Activated naive CD4-positive, alpha-beta T cell treated with anti-CD3 and anti-CD28 coated beads for 36 hours (primary cell): ENCODE measurements around the gene PRSS57. TPM values are rescaled to one million over a fixed set of nuclear protein-coding genes. Genes with fewer than 3 reads are reported as not detected.
"Not testable (repeated sequence)": the region's sequence is repeated elsewhere in the genome, so short reads cannot be mapped to it uniquely, and the experiment has no call there.

Experiments used
- CTCF ChIA-PET: fragments of 350-600 bp; sonication (Branson Sonifier 250); formaldehyde crosslinking; loops from one replicate; lab custom pipeline; 2021; ENCODE audit warnings: antibody characterized with exemption; lab: Charles Lee
- DNase-seq: peaks from one replicate; pipeline ENCODE4 v3.0.0-alpha.2; 2020
- H3K27ac Mint-ChIP-seq: one replicate; pipeline ENCODE4 v1.8.0; 2021; ENCODE audit warnings: mild to moderate bottlenecking, mixed read lengths
- H3K27me3 Mint-ChIP-seq: one replicate; pipeline ENCODE4 v1.8.0; 2021; ENCODE audit warnings: low read depth, mixed read lengths
- H3K36me3 Mint-ChIP-seq: one replicate; pipeline ENCODE4 v1.8.0; 2021; ENCODE audit warnings: low read depth, mixed read lengths
- H3K4me1 Mint-ChIP-seq: one replicate; pipeline ENCODE4 v1.8.0; 2021; ENCODE audit warnings: low read depth, mixed read lengths
- H3K4me3 Mint-ChIP-seq: one replicate; pipeline ENCODE4 v1.8.0; 2021; ENCODE audit warnings: mild to moderate bottlenecking, moderate library complexity, mixed read lengths
- H3K9me3 Mint-ChIP-seq: one replicate; pipeline ENCODE4 v1.8.0; 2021; ENCODE audit warnings: mixed read lengths
- intact Hi-C: fragments of 100-400 bp; cut with micrococcal nuclease; formaldehyde crosslinking; loops from one replicate; pipeline ENCODE4 v1.15.1; 2023
- total RNA-seq, 2 experiments: library from RNA; stranded (reverse); gene quantifications; one replicate each; pipeline ENCODE4 v1.2.3, GENCODE V29; 2021

Gene PRSS57
- total RNA-seq, 2 experiments from 2014 or later, result not detected

DNA sequence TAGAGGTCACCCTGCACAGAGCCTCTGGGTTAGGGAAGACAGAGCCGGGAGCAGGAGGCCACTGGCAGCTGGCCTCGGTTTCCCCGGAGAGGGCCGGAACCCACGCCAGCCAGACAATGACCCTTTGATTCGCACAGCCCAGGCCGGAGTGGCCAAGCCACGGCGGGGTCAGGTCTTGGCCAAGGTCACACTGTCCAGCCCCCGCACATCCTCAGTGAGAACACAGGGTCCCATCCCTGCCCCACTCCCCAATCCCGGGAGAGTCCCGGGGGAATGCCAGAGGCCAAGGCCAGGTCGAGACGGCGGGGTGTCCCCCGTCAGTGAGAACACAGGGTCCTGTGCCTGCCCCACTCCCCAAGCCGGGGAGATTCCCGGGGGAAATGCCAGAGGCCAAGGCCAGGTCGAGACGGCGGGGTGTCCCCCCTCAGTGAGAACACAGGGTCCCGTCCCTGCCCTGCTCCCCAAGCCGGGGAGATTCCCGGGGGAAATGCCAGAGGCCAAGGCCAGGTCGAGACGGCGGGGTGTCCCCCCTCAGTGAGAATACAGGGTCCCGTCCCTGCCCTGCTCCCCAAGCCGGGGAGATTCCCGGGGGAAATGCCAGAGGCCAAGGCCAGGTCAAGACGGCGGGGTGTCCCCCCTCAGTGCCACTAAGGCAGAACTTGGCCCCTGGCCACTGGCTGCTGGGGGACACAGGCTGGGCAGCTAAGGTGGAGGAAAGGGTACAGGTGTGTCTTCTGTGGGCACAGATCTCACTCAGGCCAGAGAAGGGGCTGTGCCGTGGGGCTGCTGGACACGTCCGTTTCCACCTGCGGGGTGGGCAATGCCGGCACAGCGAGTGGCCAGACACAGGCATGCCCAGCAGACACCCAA is 20.7 kb downstream of the PRSS57 start:
- Mint-ChIP-seq H3K9me3 (no peaks in the 10 kb centered on the region), H3K4me1 (peaks cover 11% of the 10 kb centered on the region), H3K36me3 (no peaks in the 10 kb centered on the region), H3K27me3 (peaks cover 16% of the 10 kb centered on the region), H3K27ac (no peak overlapping the region), H3K4me3 (no peak overlapping the region)
- CTCF ChIA-PET, result no interaction called here
- DNase-seq, result no peak
- intact Hi-C loops, result no loop called here

DNA sequence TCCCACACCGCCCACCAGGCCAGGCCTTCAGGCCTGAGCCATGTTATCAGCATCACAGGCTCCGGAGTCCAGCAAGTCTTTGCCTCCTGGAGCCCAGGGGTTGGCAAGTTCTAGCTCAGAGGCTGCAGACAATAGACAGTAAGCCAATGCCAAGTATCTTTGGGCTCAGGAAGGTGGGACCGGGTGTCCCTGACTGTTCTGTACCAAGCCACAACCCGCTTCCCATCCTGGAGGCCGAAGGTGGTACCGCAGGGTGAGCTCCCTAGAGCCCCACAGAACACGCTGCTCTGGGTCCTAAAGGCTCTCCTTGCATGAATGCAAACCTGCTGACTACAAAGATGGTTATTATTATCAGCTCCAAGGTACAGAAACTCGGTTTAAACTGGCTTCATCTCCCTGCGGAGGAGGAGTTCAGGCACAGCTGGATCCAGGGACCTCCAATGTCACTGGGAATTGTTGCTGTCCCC is 24.6 kb downstream of the PRSS57 start:
- no peak for DNase-seq
- Mint-ChIP-seq H3K9me3 (no peaks in the 10 kb centered on the region), H3K27ac (no peak overlapping the region), H3K36me3 (no peaks in the 10 kb centered on the region), H3K4me3 (no peak overlapping the region), H3K4me1 (peaks cover 3% of the 10 kb centered on the region), H3K27me3 (peaks cover 13% of the 10 kb centered on the region)
- CTCF ChIA-PET, result interaction anchor here (2.1 kb wide), 1 partner anchor 63 kb away, joined by 7 read pairs; no protein-coding TSS in a partner anchor
- intact Hi-C loops, result no loop called here

DNA sequence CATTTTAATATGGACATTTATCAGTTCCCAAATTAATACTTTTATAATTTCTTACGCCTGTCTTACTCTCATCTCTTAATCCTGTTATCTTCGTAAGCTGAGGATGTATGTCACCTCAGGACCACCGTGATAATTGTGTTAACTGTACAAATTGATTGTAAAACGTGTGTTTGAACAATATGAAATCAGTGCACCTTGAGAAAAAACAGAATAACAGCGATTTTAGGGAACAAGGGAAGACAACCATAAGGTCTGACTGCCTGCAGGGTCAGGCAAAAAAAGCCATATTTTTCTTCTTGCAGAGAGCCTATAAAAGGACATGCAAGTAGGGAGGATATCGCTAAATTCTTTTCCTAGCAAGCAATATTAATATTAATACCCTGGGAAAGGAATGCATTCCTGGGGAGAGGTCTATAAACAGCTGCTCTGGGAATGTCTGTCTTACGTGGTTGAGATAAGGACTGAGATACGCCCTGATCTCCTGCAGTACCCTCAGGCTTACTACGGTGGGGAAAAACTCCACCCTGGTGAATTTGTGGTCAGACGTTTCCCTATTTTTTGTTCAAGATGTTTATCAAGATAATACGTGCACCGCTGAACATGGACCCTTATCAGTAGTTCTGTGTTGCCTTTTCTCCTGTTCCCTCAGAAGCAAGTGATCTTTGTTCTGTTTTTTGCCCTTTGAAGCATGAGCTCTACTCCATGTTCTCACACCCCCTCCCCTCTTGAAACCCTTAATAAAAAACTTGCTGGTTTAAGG is 26.4 kb downstream of the PRSS57 start:
- H3K4me3 Mint-ChIP-seq, intact Hi-C loops, H3K27ac Mint-ChIP-seq, H3K27me3 Mint-ChIP-seq, H3K4me1 Mint-ChIP-seq, DNase-seq, H3K36me3 Mint-ChIP-seq, H3K9me3 Mint-ChIP-seq: not testable (repeated sequence)
- CTCF ChIA-PET, result interaction anchor here (0.6 to 1.0 kb wide), 2 partner anchors 102 to 104 kb away, joined by 3 read pairs; no protein-coding TSS in a partner anchor

DNA sequence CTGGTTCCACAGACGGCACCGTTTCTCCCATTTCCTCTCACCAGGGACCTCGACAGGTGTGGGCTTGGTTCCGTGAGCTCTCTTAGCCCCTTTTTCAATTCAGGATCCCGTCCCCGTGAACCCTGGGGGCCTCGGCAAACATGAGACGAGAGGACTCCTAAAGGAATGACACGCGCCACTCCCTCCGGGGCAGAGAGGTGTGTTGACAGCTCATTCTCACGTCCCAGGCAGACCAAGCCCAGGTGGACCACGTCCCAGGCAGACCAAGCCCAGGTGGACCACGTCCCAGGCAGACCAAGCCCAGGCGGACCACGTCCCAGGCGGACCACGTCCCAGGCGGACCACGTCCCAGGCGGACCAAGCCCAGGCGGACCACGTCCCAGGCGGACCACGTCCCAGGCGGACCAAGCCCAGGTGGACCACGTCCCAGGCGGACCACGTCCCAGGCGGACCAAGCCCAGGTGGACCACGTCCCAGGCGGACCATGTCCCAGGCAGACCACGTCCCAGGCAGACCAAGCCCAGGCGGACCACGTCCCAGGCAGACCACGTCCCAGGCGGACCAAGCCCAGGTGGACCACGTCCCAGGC is 28.2 kb downstream of the PRSS57 start:
- peaks cover 15% of the 10 kb centered on the region for H3K4me1 Mint-ChIP-seq
- CTCF ChIA-PET, result interaction anchor here (1.0 kb wide), 1 partner anchor 66 kb away, joined by 4 read pairs; no protein-coding TSS in a partner anchor
- H3K36me3 Mint-ChIP-seq, H3K27ac Mint-ChIP-seq, H3K27me3 Mint-ChIP-seq, intact Hi-C loops, H3K9me3 Mint-ChIP-seq, DNase-seq, H3K4me3 Mint-ChIP-seq: not testable (repeated sequence)

DNA sequence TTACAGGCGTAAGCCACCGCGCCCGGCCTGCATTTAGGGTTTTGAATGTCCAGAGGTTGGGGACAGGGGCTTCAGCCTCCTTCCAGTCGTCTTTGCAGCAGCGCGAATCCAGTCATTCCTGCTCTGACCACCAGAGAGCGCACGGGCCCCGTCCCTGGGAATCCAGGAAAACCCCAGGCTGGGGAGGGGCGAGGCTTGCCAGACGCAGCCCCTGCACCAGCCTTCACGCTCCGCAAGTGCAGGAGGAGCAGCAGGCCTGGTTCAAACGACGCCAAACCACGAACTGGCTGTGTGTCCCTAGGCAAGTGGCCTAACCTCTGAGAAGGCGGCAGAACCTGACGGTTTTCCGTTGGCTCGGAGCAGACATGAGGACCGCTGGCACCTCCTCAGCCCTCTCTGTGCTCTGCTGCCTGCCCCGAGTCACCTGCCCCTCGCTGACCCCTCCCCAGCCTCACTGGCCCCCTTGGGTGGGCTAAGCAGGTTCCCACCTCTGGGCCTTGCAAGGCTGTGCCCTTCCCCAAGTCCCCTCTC is 30.3 kb downstream of the PRSS57 start:
- CTCF ChIA-PET, result interaction anchor here (0.6 to 0.8 kb wide), 2 partner anchors 81 to 93 kb away, joined by 3 read pairs; no protein-coding TSS in a partner anchor
- no peaks in the 10 kb centered on the region for H3K9me3 Mint-ChIP-seq
- DNase-seq, result peak; percentile 87
- no peaks in the 10 kb centered on the region for H3K27me3 Mint-ChIP-seq
- intact Hi-C loops, result loop anchor here (1.0 to 5.0 kb wide), 6 partner anchors 69 to 742 kb away; partner anchors contain the start of genes CDC34, CIRBP, DAZAP1 and RNU6-2
- peaks cover 25% of the 10 kb centered on the region for H3K4me1 Mint-ChIP-seq
- peaks cover 17% of the 10 kb centered on the region for H3K36me3 Mint-ChIP-seq
- H3K27ac Mint-ChIP-seq, result no peak overlapping the region
- H3K4me3 Mint-ChIP-seq, result peak overlapping the region; percentile 80

DNA sequence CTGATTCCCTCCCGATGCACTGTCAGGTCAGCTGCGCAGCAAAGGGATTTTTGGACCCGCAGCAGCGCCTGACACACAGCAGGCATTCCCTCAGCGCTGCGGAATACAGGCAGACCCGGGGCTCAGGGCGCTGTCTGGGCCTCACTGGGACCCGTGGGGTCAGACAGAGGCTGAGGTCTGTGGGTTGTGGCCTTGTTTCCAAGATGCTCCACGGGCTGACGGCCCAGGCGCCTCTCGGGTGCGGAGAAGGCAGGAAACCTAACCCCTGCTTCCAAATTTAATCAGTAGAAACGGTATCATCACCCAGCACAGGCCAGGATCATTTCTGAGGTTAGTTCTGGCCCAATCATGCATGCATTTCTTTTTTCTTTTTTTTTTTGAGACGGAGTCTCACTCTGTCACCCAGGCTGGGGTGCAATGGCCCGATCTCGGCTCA is 31.6 kb downstream of the PRSS57 start:
- Mint-ChIP-seq H3K27ac (peak overlapping the region; percentile 85), H3K27me3 (no peaks in the 10 kb centered on the region), H3K9me3 (no peaks in the 10 kb centered on the region), H3K4me3 (peak overlapping the region; percentile 80), H3K4me1 (peaks cover 35% of the 10 kb centered on the region), H3K36me3 (peaks cover 22% of the 10 kb centered on the region)
- CTCF ChIA-PET, result interaction anchor here (1.0 to 1.2 kb wide), 2 partner anchors 14 to 70 kb away, joined by 3 to 8 read pairs; no protein-coding TSS in a partner anchor
- no peak for DNase-seq
- intact Hi-C loops, result loop anchor here (1.0 to 5.0 kb wide), 7 partner anchors 17 to 744 kb away; partner anchors contain the start of genes BSG, CDC34, CIRBP and DAZAP1

DNA sequence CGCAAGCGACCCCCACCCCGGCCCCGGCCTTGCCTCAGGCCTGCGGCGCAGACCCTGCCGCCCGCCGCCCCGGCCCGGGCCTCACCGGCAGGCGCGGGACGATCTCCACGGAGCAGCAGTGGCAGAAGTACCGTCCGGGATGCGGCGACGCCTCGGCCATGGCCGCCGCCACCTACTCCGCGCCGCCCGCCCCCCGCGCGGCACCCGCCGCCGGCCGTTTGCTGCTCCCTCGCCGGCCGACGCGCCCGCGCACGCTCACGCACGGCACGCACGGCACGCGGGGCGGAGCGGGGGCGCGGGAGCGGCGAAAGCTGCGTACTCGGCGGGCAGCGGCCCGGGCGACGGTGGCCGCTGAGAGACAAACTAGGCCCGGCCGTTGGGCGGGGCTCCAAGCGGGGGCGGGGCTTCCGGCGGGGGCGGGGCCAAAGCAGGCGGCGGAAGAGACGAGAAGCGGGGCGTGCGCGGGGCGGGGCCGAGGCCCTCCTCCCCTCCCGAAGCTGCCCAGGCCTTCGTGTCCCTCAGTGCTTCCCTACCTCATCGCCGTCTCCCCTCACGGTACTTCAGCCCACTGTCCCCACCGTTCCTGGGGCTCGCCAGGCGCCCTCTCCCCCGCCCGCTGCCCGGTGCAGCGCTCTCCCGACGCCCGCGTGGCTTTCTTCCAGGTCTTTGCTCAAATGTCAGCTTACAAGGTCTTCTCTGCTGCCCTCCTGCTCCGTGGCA is 32.1 kb downstream of the PRSS57 start, which contains the start of gene RNF126:
Gene RNF126 (minus strand): TSS at position 253 of the 720 bp plus-strand sequence. CDS start 93 bp downstream, at position 160.
- peaks cover 40% of the 10 kb centered on the region for H3K4me1 Mint-ChIP-seq
- peak within 1 kb of the TSS; percentile 98 for H3K27ac Mint-ChIP-seq
- no peaks in the 10 kb centered on the region for H3K9me3 Mint-ChIP-seq
- CTCF ChIA-PET, result interaction anchor here (1.0 to 1.2 kb wide), 2 partner anchors 14 to 71 kb away, joined by 3 to 8 read pairs; no protein-coding TSS in a partner anchor
- peak; percentile 95 for DNase-seq
- intact Hi-C loops, result loop anchor here (1.0 to 5.0 kb wide), 7 partner anchors 17 to 744 kb away; partner anchors contain the start of genes BSG, CDC34, CIRBP and DAZAP1
- peaks cover 23% of the 10 kb centered on the region for H3K36me3 Mint-ChIP-seq
- no peaks in the 10 kb centered on the region for H3K27me3 Mint-ChIP-seq
- H3K4me3 Mint-ChIP-seq, result peak within 1 kb of the TSS; percentile 99

DNA sequence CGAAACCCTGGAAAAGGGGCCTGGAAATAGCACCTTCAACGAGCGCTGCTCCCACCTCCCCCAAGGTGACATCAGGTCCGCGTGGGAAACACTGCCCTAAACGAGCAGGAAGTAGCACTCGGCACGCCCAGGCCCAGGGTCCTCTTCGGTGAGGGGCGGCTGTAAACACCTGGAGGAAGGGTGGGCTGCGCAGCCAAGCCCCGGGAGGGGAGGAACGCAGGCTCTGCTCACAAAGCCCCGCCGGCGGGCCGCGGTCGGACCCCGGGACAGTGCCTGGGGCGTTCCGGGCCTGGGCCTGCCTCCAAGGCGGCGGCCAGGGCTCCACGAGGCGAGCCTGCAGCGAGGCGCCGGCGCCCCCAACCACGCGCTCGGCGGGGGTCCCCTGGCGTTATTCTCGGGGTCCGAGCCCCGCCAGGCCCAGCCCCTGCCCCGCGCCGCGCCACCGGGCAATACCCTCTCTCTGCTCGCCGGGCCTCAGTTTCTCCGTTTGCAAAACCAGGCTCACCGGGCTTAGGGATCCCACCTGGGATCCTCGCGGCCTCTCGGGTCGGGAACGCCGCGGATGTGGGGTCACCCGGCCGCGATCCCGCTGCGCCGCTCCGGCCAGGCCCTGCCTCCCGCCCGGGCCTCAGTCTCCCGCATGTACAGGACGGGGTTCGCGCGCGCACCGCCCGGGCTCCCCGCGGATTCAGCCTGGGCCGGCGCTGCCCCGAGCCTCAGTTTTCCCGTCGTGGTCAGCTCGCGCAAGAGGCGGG is 32.9 kb downstream of the PRSS57 start:
- CTCF ChIA-PET, result no interaction called here
- H3K4me3 Mint-ChIP-seq, result peak overlapping the region; percentile 99

DNA sequence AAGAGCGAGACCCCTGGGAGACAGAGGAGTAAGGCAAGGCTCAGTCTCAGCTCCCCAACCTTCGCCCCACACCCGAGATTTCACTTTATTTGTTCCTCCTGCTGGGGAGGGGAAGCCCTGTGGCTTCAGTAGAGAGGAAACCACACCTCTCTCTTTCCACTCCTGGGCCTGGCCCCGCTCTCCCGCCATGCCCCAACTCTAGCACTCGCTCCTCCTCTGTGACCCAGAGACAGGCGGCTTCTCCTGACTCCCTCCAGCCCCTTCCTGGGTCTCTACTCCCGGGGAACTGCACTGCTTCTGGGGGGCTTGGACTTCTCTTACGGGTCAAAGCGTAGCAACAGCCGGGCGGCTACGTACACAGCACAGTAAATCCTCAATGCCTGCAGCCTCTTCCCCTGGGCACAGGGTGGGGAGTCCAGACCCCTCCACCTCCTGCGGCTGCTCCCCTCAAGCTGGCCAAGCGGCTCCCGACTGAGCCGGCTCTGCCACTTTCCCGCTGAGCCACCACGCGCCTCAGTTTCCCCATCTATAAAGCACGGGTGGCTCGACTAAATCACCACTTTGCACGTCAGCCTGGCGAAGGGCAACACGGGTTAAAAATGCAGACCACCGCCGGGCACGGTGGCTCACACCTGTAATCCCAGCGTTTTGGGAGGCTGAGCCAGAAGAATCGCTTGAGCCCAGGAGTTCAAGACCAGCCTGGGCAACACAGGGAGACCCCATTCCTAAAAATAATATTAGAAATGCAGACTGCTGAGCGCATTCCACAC is 33.6 kb downstream of the PRSS57 start:
- no peaks in the 10 kb centered on the region for H3K9me3 Mint-ChIP-seq
- peaks cover 47% of the 10 kb centered on the region for H3K4me1 Mint-ChIP-seq
- peak overlapping the region; percentile 98 for H3K27ac Mint-ChIP-seq
- peak overlapping the region; percentile 99 for H3K4me3 Mint-ChIP-seq
- CTCF ChIA-PET, result interaction anchor here (1.2 kb wide), 1 partner anchor 78 kb away, joined by 3 read pairs; no protein-coding TSS in a partner anchor
- intact Hi-C loops, result loop anchor here (1.0 to 5.0 kb wide), 8 partner anchors 28 to 746 kb away; partner anchors contain the start of genes CDC34, CIRBP, DAZAP1 and POLRMT
- no peaks in the 10 kb centered on the region for H3K27me3 Mint-ChIP-seq
- H3K36me3 Mint-ChIP-seq, result peaks cover 23% of the 10 kb centered on the region
- peak; percentile 82 for DNase-seq

More for the DNA sequence above, 32.9 kb downstream of the PRSS57 start:
- Mint-ChIP-seq H3K9me3 (no peaks in the 10 kb centered on the region), H3K27me3 (no peaks in the 10 kb centered on the region), H3K36me3 (peaks cover 23% of the 10 kb centered on the region), H3K4me1 (peaks cover 42% of the 10 kb centered on the region), H3K27ac (peak overlapping the region; percentile 98)
- peak; percentile 81 for DNase-seq
- intact Hi-C loops, result loop anchor here (5.0 kb wide), 5 partner anchors 130 to 745 kb away; partner anchors contain the start of genes CDC34, CIRBP, DAZAP1 and RNU6-2
